ENCODE results near the gene CSTPP1.
"Not testable (repeated sequence)": the region's sequence is repeated elsewhere in the genome, so short reads cannot be mapped to it uniquely, and the experiment has no call there.

Gene CSTPP1

DNA sequence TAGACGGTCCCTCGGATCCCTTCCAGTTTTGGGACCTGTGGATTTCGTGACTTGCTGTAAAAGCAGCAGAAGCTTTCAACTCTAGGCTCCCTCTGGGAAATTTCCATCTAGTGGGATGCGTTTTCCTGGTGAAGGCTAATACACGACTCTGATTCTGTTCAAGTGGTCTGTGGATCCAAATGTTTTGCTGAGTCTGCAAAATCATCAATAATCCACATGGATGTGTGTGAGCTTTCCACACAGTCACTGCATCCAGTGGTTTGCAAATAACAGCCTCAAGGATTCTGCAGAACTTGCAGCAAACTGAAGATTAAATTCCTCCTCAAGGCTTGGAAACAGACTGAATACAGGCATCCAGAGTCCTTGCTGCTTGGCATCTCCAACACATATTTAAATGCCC is 266.0 kb downstream of the CSTPP1 start:
- no peak for DNase-seq (ENCODE audit: low read depth in 3 of 3, low spot score in 1 of 3)

DNA sequence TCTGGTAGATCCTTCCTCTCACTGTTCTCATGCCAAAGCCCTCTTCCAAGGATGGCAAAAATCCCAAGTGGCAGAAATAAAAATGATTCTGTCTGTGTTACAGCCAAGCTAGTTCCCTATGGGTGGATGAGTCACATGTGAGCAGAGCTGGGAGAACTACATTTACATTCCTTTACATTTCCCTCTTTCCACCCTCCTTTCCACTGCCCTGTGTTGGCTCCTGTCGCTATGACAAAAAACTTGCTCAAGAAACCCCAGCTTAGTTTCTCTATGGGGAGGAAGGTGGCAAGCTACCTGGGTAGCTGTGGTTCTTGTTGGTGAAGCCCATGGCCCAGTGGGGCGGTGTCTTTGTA is 268.1 kb downstream of the CSTPP1 start:
- no peak for DNase-seq (ENCODE audit: low read depth in 3 of 3, low spot score in 1 of 3)

DNA sequence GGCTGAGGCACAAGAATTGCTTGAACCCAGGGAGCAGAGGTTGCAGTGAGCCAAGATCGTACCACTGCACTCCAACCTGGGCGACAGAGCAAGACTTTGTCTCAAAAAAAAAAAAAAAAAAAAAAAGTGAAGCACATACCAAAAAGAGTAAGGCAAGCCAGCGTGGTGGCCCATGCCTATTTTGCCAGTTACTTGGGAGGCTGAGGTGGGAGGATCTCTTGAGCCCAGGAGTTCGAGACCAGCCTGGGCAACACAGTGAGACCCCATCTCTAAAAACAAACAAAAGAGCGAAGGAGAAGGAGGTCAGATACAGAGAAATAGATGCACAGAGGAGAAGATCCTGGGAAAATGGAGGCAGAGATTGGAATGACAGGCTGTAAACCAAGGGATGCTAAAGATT is 270.0 kb downstream of the CSTPP1 start:
- DNase-seq (ENCODE audit: low read depth in 3 of 3, low spot score in 1 of 3), result not testable (repeated sequence)

DNA sequence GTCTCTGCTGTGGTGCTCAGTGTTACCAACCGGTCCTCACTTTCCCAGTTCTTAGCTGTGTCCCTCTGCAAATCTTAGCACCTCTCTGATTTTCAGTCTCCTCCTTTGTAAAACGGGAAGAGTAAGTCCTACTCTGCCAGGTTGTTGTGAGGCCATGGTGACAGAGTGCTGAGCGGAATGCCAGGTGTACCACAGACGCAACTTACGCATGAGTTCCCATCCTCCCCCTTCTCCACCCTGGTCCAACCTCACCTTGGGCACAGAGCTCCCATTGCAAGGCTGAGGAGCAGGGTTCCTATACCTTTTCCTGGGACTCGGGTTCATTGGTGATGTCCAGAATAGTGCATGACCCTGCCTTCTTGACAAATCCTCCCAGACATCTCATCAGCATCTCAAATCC is 270.9 kb downstream of the CSTPP1 start:
- DNase-seq (ENCODE audit: low read depth in 3 of 3, low spot score in 1 of 3), result no peak

DNA sequence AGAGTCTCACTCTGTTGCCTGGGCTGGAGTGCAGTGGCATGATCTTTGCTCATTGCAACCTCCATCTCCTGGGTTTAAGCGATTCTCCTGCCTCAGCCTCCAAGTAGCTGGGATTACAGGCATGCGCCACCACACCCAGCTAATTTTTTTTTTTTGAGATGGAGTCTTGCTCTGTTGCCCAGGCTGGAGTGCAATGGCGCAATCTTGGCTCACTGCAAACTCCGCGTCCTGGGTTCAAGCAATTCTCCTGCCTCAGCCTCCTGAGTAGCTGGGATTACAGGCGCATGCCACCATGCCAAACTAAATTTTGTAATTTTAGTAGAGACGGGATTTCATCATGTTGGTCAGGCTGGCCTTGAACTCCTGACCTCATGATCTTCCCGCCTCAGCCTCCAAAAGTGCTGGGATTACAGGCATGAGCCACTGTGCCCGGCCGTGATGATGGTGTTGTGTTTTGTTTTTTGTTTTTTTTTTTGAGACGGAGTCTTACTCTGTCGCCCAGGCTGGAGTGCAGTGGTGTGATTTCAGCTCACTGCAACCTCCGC is 271.5 kb downstream of the CSTPP1 start:
- not testable (repeated sequence) for DNase-seq (ENCODE audit: low read depth in 3 of 3, low spot score in 1 of 3)

DNA sequence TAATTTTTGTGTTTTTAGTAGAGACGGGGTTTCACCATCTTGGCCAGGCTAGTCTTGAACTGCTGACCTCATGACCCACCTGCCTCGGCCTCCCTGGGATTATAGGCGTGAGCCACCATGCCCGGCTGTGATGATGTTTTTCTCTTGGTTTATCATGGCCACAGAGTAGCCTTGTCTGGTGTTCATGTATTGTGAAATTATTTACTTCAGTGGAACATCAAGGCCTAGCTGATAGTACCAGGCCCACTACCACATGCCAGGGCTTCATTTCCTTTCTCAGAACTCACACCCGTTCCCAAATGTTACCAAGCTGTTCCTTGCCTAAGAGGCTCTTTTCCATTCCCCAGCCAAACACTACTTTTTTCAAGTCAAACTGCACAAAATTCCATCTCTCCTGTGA is 272.1 kb downstream of the CSTPP1 start:
- no peak for DNase-seq (ENCODE audit: low read depth in 3 of 3, low spot score in 1 of 3)
